Right renal cortex interstitium (tissue), 3 donors: ENCODE measurements around the gene OR52A1. TPM values are rescaled to one million over a fixed set of nuclear protein-coding genes. Genes with fewer than 3 reads are reported as not detected.
"Not testable (repeated sequence)": the region's sequence is repeated elsewhere in the genome, so short reads cannot be mapped to it uniquely, and the experiment has no call there.

ENCODE experiments used
- DNase-seq, 3 donors: peaks; one replicate each; pipeline ENCODE4 v3.0.0-alpha.2; 2013; ENCODE audit warnings: low read depth in 3 of 3, low spot score in 2 of 3
- polyA plus RNA-seq, 3 donors: library from polyadenylated mRNA; unstranded; fragments of 120-200 nt; gene quantifications; one replicate each; pipeline ENCODE4 v1.2.1, GENCODE V29; 2013; ENCODE audit not compliant: insufficient read length in 3 of 3

OR52A1 gene
- polyA plus RNA-seq = under 1 TPM in 1 of 3 donors, not detected in 2; 0.03 TPM

DNA sequence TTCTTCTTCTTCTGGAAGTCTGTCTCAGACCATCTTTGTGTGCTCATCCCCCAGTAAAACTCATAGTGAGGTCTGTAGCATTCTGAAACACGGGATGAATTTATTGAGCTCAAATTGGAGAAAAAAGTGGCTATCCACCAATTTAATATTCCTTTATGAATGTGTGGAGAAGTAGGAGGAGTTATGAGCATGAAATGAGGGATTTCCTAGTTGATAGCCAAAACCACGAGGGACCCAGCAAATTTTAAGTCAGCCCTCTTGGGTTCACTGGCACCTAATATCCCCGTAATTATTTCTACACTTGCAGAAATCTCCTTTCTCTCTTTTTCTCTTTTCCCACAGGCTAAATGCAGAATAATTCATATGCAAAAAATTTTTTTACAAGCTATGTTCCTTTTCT is at the start of gene OR52A1:
Gene OR52A1 (minus strand): TSS at position 101 of the 400 bp plus-strand sequence. CDS start 2,388 bp downstream, outside the sequence.
- DNase-seq = no peak

DNA sequence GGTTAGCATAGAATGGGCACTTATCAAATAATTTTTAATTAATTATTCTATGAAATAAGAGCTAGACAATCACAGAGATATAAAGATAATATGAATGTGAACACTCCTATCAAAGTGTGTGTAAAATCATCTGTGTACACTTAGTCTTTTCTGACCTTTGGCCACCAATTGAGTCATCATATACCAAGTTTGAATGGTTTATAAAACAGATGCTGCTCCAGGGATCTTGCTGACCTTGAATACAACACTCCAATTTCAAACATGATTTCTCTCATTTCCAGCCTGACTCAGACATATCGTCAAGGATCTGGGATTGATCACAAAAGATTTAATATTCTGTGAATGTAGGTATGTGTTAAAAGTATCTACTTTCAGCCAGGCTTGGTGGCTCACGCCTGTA is 48.8 kb upstream of the OR52A1 start:
- no peak for DNase-seq

DNA sequence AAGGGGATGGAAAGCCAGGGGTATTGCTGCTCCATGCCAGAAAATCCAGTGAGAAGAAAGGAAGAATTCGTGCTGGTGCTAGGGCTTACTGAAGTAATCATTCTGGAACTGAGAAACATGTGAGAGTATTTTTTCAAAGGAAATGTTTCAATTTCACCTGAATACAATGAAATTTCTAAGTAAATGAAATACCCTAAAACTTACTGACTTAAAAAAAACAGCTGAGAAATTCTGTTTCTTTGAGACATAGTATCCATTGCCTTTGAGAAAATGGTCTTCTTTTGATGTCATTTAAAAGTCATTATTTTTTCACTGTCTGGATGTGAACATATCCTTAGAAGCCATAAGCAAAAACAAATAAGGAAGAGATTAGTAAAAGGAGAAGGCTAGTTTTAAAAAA is 46.0 kb upstream of the OR52A1 start, which contains the start of gene OR51V1:
Gene OR51V1 (minus strand): TSS at position 101 of the 400 bp plus-strand sequence. CDS start 0 bp downstream, at position 101.
- no peak for DNase-seq

DNA sequence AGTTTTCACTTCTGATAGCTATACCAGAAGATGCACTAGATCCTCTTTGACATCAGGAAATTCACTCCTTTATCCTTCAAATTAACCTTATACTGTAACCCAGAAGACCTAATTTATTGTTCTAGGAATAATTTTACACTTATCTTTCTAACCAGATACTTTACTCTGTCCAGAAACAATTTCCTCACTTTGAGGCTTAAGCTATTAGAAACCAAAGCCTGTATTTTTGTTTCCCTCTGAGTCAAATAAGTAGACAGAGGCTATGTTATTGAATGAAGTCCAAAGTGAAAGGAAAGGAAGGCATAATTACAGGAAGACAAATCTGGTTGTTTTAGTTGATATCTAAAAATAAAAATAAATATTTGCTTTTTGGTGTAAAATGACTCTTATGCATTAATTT is 43.7 kb upstream of the OR52A1 start:
- no peak for DNase-seq

DNA sequence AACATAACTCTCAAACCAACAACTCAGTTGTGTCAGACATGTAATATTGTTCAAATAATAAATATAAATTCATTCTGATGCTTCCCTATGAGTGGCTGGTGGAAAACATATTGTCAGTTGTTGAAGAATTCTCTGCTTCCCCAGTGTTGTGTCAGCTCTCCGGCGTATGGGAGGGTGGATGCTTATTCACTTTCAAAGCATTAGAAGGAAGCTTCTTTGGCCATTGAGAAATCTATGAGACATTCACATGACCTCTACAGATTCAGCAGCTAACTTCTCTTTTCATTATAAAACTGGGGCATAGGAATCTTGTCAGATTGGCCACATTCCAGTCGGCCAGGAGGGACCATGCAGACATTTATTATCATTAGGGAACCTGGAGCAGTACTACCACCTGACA is 43.0 kb upstream of the OR52A1 start:
- no peak for DNase-seq

DNA sequence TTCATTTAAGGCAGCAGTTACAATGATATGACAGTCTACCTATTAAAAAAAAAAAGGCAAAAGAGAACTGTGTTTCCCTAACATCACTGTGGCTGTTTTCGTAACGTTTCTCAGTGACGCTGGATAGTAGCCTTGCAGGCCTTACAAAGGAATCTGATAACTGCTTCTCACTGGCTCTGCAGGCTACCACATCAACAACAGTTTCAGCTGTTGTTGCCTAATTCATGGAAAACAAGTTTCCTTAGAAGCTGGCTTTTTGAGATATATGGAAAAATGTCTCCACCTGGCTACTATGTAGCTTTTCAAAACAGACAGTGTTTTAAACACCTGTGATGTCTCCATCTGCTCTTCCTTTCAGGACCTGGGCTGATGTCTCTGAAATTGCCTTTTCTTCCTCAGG is 42.2 kb upstream of the OR52A1 start:
- no peak for DNase-seq

DNA sequence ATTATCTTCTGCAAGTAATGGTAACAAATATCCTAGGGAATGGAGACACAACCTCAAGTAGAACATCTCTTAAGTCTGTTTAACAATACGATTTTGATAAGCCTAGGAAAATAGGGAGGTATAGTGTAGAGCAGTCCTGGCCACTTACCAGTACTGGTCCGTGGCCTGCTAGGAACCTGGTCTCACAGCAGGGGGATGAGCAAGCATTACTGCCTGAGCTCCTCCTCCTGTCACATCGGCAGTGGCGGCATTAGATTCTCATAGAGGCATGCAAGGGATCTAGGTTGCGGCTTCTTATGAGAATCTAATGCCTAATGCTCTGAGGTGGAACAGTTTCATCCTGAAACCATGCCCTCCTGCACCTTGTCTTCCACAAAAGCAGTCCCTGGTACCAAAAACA is 41.5 kb upstream of the OR52A1 start:
- no peak for DNase-seq

DNA sequence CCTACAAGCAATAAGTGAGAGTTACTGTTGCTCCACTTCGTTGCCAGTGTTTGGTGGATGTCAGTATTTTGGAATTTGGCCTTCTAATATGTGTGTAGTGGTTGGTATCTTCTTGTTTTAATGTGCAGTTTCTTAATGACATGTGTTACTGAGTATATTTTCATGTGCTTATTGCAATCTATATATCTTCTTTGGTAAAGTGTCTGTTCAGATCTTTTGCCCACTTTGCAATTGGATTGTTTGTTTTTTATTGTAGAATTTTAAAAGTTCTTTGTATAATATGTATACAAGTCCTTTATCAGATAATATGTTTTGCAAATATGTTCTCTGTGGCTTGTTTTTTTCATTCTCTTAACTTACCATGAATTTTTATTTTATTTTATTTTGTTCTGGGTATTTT is 38.2 kb upstream of the OR52A1 start:
- DNase-seq = no peak

DNA sequence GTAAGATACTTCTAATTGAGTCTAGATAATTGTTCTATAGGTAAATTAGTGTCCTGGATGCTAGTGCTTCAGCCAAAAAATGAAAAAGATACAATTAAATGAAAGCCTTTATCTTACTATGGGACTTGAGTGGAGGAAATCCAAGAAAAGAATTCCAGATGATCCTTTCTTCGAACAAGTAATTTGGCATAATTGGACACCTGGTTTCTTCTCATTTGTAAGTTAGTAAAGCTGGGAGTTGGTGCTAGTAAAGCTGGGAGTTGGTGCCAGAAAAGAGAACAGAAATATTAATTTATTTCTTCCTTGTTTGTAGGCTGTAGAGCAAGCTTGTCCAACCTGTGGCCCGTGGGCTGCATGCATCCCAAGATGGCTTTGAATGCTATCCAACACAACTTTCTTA is 33.6 kb upstream of the OR52A1 start:
- no peak for DNase-seq

DNA sequence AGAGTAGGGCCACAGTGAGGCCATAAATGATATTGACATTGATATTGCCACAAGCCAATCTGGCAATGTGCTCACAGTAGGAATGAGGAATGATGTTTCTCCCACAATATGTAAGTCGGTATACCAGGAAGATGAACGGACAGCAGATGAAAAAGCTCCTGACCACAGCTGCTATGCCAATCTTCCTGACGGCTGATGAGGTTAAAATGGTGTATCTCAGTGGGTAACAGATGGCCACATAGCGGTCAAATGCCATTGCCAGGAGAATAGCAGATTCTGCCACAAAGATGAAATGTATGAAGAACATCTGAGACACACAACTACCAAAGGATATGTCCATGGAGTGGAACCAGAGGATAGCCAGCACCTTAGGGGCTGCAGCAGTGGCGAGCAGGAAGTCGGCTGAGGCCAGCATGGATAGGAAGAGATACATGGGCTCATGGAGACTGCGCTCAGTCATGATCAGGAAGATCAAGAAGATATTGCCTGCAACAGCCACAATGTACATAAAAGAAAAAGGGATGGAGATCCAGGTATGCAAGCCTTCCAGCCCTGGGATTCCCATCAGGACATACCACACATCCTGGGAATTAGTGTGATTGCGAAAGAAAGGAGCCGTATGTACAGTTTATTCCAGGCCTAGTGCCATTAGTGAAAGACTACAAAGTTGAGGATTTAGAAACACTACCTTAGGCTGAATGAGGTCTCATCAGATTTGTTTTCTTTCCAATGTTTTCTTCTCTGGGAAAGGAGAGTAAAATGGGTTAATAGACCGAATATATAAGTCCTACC is 23.7 kb upstream of the OR52A1 start:
- DNase-seq = no peak

DNA sequence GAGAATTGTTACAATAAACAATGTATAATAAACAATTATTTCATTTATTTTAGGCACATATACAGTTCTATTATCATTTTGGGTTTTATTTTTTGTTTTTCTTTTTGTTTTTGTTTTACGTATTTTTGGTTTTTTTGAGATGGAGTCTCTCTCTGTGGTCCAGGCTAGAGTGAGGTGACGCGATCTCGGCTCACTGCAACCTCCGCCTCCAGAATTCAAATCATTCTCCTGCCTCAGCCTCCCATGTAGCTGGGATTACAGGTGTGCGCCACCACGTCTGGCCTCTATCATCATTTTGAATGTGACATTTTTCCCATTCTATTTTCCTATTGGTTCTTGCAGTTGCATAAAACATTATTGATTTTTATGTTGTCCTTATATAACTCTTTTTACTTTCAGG is 20.4 kb upstream of the OR52A1 start:
- DNase-seq = no peak

DNA sequence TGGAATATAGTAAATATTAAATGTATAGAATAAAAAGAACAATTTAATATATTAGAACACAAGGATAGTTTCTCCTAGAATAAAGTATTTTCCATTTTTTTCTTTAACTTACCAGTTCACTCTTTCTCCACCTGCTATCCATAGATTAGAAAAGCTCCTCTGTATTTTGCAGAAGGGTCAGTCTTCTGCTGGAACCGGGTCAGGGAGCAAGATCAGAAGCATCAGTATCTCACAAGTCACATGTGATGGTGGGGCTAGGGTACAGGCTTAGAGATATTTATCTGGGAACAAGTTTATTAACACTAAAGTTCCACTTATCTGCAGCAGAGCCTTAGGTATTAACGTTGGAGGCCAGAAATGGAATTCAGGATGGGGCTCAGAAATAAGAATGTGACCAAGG is 17.3 kb upstream of the OR52A1 start:
- no peak for DNase-seq

DNA sequence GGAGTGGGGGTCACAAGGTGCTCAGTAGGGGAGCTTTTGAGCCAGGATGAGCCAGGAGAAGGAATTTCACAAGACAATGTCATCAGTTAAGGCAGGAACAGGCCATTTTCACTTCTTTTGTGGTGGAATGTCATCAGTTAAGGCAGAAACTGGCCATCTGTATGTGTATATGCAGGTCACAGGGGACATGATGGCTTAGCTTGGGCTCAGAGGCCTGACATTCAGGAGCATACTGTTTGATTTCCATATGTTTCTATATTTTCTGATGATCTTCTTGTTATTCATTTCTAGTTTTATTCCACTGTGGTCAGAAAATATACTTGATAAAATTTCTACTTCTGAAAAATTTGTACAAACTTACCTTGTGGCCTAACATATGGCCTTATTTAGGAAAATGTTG is 11.3 kb upstream of the OR52A1 start:
- not testable (repeated sequence) for DNase-seq

DNA sequence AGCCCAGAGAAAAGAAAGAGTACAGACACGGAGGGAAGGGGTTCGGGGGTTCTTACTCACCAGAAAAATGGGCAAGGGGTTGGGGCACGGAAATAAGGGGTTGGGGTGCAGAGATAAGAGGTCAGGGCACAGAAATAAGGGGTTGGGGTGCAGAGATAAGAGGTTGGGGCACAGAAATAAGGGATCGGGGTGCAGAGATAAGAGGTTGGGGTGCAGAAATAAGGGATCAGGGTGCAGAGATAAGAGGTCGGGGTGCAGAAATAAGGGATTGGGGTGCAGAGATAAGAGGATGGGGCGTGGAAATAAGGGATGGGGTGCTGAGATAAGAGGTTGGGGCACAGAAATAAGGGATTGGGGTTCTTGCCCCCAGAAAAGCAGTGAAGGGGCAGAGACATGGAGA is 10.2 kb upstream of the OR52A1 start:
- DNase-seq = not testable (repeated sequence)

DNA sequence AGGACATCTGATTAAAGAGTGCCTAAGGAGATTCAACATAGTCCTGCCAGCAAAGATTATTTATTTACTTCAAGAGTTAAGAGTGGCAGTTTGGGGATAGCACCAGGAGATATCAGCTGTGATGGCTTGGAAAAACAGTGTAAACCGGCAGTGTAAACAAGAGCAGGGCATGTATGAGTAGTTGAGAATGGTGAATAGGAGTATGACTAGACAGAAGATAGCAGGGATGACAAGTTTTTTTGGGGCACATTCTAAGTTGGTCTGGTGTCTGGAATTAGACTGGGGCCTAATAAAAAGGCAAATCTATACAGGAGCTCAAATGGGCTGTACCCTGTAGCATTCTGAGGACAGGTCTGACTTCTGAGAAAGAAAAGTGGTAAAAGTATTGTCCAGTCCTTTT is 6.5 kb upstream of the OR52A1 start:
- DNase-seq = not testable (repeated sequence)

DNA sequence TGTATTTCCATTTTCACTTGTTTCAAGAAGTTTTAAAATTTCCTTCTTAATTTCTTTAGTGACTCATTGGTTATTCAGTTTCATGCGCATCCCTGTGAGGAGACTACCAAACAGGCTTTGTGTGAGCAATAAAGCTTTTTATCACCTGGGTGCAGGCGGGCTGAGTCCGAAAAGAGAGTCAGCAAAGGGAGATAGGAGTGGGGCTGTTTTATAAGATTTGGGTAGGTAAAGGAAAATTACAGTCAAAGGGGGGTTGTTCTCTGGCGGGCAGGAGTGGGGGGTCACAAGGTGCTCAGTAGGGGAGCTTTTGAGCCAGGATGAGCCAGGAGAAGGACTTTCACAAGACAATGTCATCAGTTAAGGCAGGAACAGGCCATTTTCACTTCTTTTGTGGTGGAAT is 5.7 kb upstream of the OR52A1 start:
- not testable (repeated sequence) for DNase-seq

DNA sequence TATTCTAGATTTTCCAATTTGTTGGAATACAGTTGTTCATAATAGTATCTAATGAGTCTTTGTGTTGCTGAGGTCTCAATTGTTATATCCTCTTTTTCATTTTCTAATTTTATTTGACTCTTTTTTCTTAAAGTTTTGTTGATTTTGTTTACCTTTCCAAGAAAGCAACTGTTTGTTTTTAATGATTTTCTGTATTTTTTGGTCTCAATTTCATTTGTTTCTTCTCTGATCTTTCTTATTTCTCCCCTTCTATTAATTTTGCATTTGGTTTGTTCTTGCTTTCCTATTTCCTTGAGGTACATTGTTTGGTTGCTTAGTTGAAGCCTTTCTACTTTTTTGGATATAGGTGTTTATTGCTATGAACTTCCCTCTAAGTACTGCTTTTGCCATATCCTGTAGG is 5.2 kb upstream of the OR52A1 start:
- DNase-seq = no peak

DNA sequence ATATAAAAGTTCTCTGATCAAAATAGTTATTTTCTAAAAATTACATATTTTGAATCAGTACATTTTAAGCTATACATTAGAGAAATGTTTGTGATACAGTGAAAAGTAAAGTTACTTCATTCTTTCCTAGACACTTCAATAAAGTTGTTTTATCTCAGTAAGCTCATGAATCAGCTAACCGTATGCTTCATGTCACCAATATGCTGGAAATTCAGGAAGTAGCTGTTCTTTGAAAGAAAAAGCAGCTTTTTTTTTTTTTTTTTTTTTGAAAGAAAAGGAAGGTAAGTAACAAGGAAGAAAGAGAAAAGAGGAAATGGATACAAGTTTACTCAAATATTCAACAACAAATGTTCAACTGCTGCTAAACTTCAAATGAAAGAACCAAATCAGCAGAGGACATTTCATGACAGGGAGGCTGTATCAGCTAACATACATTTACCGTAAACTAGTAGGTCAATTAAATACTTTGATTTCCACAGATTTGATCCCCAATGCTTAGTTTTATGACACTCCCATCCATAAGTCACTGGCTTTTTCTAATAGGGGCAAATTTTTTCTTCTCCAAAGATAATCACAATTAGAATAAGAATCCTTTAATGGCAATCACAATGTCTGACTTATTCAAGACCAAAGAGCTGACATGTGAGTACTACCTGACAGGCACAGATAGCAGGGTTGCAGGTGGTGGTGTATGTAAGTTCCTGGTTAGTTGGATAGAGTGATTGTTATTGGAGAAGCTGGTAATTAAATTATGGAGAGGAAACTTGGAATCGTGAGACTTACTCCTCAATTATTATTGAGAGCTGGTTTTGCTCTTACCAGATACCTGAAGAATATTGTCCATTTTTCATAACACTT is 754 bp downstream of the OR52A1 start:
- no peak for DNase-seq

DNA sequence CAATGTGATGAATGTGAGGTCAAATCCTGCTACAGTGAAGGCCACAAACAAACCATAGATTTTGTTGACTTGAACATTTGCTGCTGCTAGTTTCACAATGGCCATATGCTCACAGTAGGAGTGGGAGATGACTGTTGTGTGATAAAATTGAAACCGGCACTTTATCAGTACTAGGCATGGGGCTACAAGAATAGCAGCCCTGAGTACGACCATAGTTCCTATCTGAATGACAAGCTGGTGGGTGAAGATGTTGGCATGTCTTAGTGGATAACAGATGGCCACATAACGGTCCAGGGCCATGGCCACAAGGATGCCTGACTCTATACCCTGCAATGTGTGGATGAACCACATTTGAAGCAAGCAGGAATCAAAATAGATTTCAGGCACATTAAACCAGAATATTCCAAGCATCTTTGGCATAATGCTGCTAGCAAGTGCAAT is 2.8 kb downstream of the OR52A1 start:
- no peak for DNase-seq

DNA sequence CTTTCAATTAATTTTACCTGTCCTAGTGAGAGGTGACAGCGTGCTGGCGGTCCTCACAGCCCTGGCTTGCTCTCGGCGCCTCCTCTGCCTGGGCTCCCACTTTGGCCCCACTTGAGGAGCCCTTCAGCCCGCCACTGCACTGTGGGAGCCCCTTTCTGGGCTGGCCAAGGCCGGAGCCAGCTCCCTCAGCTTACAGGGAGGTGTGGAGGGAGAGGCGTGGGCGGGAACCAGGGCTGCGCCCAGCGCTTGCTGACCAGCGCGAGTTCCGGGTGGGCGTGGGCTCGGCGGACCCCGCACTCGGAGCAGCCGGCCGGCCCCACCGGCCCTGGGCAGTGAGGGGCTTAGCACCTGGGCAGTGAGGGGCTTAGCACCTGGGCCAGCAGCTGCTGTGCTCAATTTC is 10.4 kb downstream of the OR52A1 start:
- DNase-seq = not testable (repeated sequence)

DNA sequence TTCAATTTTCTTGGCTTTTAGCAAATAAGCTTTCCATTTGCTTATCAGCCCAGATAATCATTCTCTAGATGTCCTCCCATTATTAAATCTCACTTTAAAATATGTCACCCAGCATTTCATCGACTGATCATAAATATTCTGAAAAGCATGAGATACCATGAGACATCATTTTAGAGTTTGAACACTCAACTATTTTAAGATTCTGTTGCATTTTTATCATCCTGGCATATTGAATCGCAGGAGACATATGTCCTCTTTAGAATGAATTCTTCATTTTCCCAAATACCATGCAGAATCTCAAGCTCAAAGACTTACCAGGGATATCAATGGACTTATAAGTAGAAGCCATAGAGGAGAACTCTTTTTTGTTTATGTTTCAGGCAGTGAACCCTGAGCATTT is 16.6 kb downstream of the OR52A1 start, which contains the start of gene OR52A5:
Gene OR52A5 (minus strand): TSS at position 361 of the 400 bp plus-strand sequence. CDS start 5,714 bp downstream, outside the sequence.
- no peak for DNase-seq
